Activated T-cell treated with anti-CD3 and anti-CD28 coated beads, Interleukin-2, amount 50 U/mL, for 24 hours (primary cell): ENCODE results near the gene ZNF226.
"Not testable (repeated sequence)": the region's sequence is repeated elsewhere in the genome, so short reads cannot be mapped to it uniquely, and the experiment has no call there.

ENCODE experiments used
- DNase-seq: peaks from one replicate; pipeline ENCODE4 v3.0.0-alpha.2; 2020
- H3K27ac Mint-ChIP-seq: 2 replicates; pipeline ENCODE4 v1.8.0; 2020; ENCODE audit warnings: mild to moderate bottlenecking, mixed read lengths
- H3K27me3 Mint-ChIP-seq: 2 replicates; pipeline ENCODE4 v1.8.0; 2020; ENCODE audit warnings: mixed read lengths
- H3K36me3 Mint-ChIP-seq: 2 replicates; pipeline ENCODE4 v1.8.0; 2020; ENCODE audit warnings: low read depth, mixed read lengths
- H3K4me1 Mint-ChIP-seq: 2 replicates; pipeline ENCODE4 v1.8.0; 2020; ENCODE audit warnings: low read depth, mixed read lengths
- H3K4me3 Mint-ChIP-seq: 2 replicates; pipeline ENCODE4 v1.8.0; 2020; ENCODE audit warnings: mild to moderate bottlenecking, moderate library complexity, mixed read lengths
- H3K9me3 Mint-ChIP-seq: 2 replicates; pipeline ENCODE4 v1.8.0; 2020; ENCODE audit warnings: mixed read lengths

Gene ZNF226

GRCh38 chr19:44192127-44192526 lies 27.2 kb downstream of the ZNF226 start:
- H3K4me3 Mint-ChIP-seq = no peak overlapping the region
- no peaks in the 10 kb centered on the region for H3K27me3 Mint-ChIP-seq
- H3K9me3 Mint-ChIP-seq = peaks cover 67% of the 10 kb centered on the region
- H3K4me1 Mint-ChIP-seq = no peaks in the 10 kb centered on the region
- no peak overlapping the region for H3K27ac Mint-ChIP-seq
- DNase-seq = no peak
- H3K36me3 Mint-ChIP-seq = peaks cover 30% of the 10 kb centered on the region

DNA sequence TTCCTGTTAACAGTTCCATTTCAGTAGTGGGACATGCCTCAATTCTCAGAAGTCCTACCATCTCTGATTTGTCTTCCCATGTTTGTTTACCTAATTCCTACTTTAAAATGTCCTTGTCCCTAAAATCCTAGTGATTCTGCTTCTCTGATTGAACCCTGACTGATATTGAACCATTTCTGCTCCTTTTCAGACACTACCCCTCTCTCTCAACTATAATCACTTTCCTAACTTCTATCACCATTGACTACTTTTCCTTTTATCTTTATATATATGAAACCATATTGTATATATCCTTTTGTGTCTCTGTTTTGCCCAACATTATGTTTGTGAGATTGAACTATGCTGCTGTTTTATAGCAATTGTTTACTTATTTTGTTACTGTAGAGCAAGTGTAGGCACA lies 31.9 kb downstream of the ZNF226 start:
- H3K27me3 Mint-ChIP-seq = peaks cover 4% of the 10 kb centered on the region
- peaks cover 52% of the 10 kb centered on the region for H3K9me3 Mint-ChIP-seq
- H3K4me3 Mint-ChIP-seq = no peak overlapping the region
- H3K4me1 Mint-ChIP-seq = no peaks in the 10 kb centered on the region
- peaks cover 24% of the 10 kb centered on the region for H3K36me3 Mint-ChIP-seq
- no peak overlapping the region for H3K27ac Mint-ChIP-seq
- no peak for DNase-seq

- Mint-ChIP-seq H3K36me3 (peaks cover 21% of the 10 kb centered on the region), H3K4me3 (no peak overlapping the region), H3K27ac (no peak overlapping the region), H3K9me3 (peaks cover 33% of the 10 kb centered on the region), H3K27me3 (peaks cover 18% of the 10 kb centered on the region), H3K4me1 (peaks cover 6% of the 10 kb centered on the region)
- no peak for DNase-seq
These were observed 37.6 kb downstream of the ZNF226 start for GRCh38 chr19:44202470-44202869.

DNA sequence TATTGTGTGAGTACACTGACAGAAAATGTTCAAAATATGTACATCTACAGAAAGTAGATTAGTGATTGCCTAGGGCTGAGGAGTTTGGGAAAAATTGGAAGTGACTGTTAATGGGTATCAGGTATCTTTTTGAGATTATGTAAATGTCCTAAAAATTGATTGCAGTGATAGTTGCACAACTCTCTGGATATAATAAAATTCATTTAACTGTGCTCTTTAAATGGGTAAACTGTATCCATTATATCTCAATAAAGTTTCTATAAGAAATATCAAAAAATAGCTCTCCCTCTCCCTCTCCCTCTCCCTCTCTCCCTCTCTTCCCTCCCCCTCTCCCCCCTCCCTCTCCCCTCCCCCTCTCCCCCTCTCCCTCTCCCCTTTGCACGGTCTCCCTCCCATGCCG lies 38.1 kb downstream of the ZNF226 start:
- Mint-ChIP-seq H3K4me1 (peaks cover 10% of the 10 kb centered on the region), H3K27me3 (peaks cover 18% of the 10 kb centered on the region), H3K9me3 (peaks cover 35% of the 10 kb centered on the region), H3K27ac (no peak overlapping the region), H3K36me3 (peaks cover 23% of the 10 kb centered on the region), H3K4me3 (no peak overlapping the region)
- no peak for DNase-seq

GRCh38 chr19:44203877-44204276 lies 39.0 kb downstream of the ZNF226 start:
- H3K4me1 Mint-ChIP-seq, H3K4me3 Mint-ChIP-seq, H3K27ac Mint-ChIP-seq, DNase-seq: not testable (repeated sequence)
- Mint-ChIP-seq H3K9me3 (peaks cover 40% of the 10 kb centered on the region), H3K36me3 (peaks cover 25% of the 10 kb centered on the region), H3K27me3 (peaks cover 18% of the 10 kb centered on the region)

DNA sequence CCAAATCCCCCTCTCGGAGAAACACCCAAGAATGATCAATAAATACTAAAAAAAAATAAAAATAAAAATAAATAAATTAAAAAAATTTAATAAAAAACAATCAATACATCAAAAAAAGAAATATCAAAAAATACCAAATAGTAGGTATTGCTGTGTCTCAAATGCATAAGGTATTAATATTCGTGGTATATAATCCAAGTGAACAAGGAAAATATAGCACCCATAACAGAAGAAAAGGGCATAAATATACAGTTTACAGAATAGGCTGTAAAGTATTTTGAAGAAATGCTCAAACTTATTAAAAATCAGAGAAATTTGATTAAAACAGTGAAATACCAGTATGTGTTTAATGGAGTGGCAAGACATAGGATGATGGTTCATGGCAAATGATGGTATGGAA lies 39.9 kb downstream of the ZNF226 start:
- Mint-ChIP-seq H3K27ac (no peak overlapping the region), H3K36me3 (peaks cover 25% of the 10 kb centered on the region), H3K4me3 (no peak overlapping the region), H3K27me3 (peaks cover 15% of the 10 kb centered on the region), H3K4me1 (peaks cover 10% of the 10 kb centered on the region), H3K9me3 (peaks cover 40% of the 10 kb centered on the region)
- DNase-seq = no peak

GRCh38 chr19:44207126-44207803 lies 42.4 kb downstream of the ZNF226 start:
- H3K9me3 Mint-ChIP-seq = peaks cover 43% of the 10 kb centered on the region
- peaks cover 9% of the 10 kb centered on the region for H3K27me3 Mint-ChIP-seq
- H3K27ac Mint-ChIP-seq = peak overlapping the region; percentile 89
- DNase-seq = peak; percentile 82
- H3K4me3 Mint-ChIP-seq = peak overlapping the region; percentile 88
- H3K36me3 Mint-ChIP-seq = peaks cover 25% of the 10 kb centered on the region
- H3K4me1 Mint-ChIP-seq = peaks cover 11% of the 10 kb centered on the region

- peaks cover 28% of the 10 kb centered on the region for H3K4me1 Mint-ChIP-seq
- peak within 1 kb of the TSS; percentile 93 for H3K27ac Mint-ChIP-seq
- peaks cover 58% of the 10 kb centered on the region for H3K36me3 Mint-ChIP-seq
- DNase-seq = peak; percentile 85
- H3K27me3 Mint-ChIP-seq = no peaks in the 10 kb centered on the region
- H3K9me3 Mint-ChIP-seq = peaks cover 41% of the 10 kb centered on the region
- H3K4me3 Mint-ChIP-seq = peak within 1 kb of the TSS; percentile 93
These were observed 47.5 kb downstream of the ZNF226 start, which contains the start of gene ZNF227 for GRCh38 chr19:44212250-44212865. Gene ZNF227, plus strand, starts transcription at chr19:44212532. Its CDS starts 5,261 bp downstream, at chr19:44217793.

DNA sequence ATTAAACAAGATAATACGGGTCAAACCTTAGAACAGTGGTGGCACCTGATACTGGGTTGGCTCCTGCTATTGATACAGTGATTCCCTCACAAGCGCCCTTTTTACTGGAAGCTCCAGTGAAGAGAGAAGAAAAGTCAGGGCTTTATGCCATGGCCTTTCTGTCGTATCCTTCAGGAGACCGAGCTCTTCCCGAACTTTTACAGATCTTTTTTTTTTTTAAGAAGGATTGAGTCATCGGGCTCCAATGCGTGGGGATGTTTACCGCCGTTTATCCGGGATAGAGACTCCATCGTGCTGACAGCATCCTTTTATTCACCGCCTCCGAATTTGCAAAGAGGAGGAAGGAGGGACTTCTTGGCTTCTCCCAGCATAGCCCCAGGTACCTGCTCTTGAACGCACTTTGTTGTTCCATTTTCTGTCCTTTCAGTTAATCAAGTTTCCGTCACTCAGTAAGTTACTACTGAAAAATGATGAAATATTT lies 48.0 kb downstream of the ZNF226 start:
- peak overlapping the region; percentile 93 for H3K4me3 Mint-ChIP-seq
- H3K4me1 Mint-ChIP-seq = peaks cover 27% of the 10 kb centered on the region
- DNase-seq = no peak
- peaks cover 59% of the 10 kb centered on the region for H3K36me3 Mint-ChIP-seq
- no peaks in the 10 kb centered on the region for H3K27me3 Mint-ChIP-seq
- peak overlapping the region; percentile 93 for H3K27ac Mint-ChIP-seq
- peaks cover 36% of the 10 kb centered on the region for H3K9me3 Mint-ChIP-seq

DNA sequence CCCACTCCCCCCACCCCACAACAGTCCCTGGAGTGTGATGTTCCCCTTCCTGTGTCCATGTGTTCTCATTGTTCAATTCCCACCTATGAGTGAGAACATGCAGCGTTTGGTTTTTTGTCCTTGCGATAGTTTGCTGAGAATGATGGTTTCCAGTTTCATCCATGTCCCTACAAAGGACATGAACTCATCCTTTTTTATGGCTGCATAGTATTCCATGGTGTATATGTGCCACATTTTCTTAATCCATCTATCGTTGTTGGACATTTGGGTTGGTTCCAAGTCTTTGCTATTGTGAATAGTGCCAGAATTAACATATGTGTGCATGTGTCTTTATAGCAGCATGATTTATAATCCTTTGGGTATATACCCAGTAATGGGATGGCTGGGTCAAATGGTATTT lies 55.0 kb downstream of the ZNF226 start:
- peaks cover 16% of the 10 kb centered on the region for H3K4me1 Mint-ChIP-seq
- not testable (repeated sequence) for H3K27ac Mint-ChIP-seq, H3K4me3 Mint-ChIP-seq, DNase-seq, H3K27me3 Mint-ChIP-seq
- H3K9me3 Mint-ChIP-seq = peaks cover 25% of the 10 kb centered on the region
- H3K36me3 Mint-ChIP-seq = peaks cover 83% of the 10 kb centered on the region

GRCh38 chr19:44220761-44221160 lies 55.9 kb downstream of the ZNF226 start:
- DNase-seq, H3K4me3 Mint-ChIP-seq: not testable (repeated sequence)
- peaks cover 83% of the 10 kb centered on the region for H3K36me3 Mint-ChIP-seq

DNA sequence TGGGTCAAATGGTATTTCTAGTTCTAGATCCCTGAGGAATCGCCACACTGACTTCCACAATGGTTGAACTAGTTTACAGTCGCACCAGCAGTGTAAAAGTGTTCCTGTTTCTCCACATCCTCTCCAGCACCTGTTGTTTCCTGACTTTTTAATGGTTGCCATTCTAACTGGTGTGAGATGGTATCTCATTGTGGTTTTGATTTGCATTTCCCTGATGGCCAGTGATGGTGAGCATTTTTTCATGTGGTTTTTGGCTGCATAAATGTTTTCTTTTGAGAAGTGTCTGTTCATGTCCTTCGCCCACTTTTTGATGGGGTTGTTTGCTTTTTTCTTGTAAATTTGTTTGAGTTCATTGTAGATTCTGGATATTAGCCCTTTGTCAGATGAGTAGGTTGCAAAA lies 56.4 kb downstream of the ZNF226 start:
- Mint-ChIP-seq H3K4me1 (peaks cover 12% of the 10 kb centered on the region), H3K9me3 (peaks cover 26% of the 10 kb centered on the region), H3K36me3 (peaks cover 84% of the 10 kb centered on the region)
- not testable (repeated sequence) for H3K27me3 Mint-ChIP-seq, H3K27ac Mint-ChIP-seq, DNase-seq, H3K4me3 Mint-ChIP-seq

More at GRCh38 chr19:44220761-44221160, 55.9 kb downstream of the ZNF226 start:
- H3K4me1 Mint-ChIP-seq = peaks cover 14% of the 10 kb centered on the region
- not testable (repeated sequence) for H3K27me3 Mint-ChIP-seq, H3K27ac Mint-ChIP-seq
- H3K9me3 Mint-ChIP-seq = peaks cover 24% of the 10 kb centered on the region
